ENCODE measurements around the gene POLR3K.
"Not testable (repeated sequence)": the region's sequence is repeated elsewhere in the genome, so short reads cannot be mapped to it uniquely, and the experiment has no call there.

POLR3K gene

GRCh38 chr16:37511-37910 lies 15.9 kb downstream of the POLR3K start:
- Mint-ChIP-seq H3K4me3 (no peak overlapping the region), H3K4me1 (peaks cover 47% of the 10 kb centered on the region), H3K9me3 (no peaks in the 10 kb centered on the region), H3K27me3 (no peaks in the 10 kb centered on the region), H3K27ac (no peak overlapping the region), H3K36me3 (peaks cover 13% of the 10 kb centered on the region)
- no peak for DNase-seq
- CTCF ChIA-PET = interaction anchor here (0.7 kb wide), 1 partner anchor 29 kb away, joined by 3 read pairs; no protein-coding TSS in a partner anchor

DNA sequence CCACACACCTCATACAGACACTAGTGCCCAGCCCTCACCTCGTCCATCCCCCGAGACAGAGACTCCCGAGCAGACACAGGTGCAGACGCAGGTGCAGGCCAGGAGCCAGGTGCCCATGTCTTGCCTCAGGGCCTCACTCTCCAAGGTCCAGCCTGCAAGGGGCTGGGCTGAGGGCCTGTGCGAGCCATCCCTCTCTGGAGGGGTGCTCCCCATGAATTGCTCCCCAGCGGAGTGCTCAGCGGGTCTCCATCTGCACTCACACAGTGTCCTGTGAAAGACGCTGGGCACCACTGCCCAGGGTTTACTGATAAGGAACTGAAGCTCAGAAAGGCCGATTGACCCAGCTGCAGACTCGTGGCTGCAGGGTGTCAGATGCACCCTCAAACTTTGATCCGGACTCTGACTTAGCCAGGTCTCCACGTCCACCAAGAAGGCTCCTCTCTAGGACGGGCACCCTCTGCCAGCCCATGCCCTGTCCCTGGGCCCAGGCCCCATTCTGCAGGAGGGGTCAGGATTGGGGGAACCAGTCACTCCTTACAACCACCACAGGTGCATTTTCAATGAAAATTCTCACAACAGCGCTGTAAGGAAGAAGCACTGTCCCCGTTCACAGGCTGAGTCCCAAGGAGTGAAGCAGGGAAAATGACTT lies 16.9 kb downstream of the POLR3K start:
- CTCF ChIA-PET = no interaction called here

DNA sequence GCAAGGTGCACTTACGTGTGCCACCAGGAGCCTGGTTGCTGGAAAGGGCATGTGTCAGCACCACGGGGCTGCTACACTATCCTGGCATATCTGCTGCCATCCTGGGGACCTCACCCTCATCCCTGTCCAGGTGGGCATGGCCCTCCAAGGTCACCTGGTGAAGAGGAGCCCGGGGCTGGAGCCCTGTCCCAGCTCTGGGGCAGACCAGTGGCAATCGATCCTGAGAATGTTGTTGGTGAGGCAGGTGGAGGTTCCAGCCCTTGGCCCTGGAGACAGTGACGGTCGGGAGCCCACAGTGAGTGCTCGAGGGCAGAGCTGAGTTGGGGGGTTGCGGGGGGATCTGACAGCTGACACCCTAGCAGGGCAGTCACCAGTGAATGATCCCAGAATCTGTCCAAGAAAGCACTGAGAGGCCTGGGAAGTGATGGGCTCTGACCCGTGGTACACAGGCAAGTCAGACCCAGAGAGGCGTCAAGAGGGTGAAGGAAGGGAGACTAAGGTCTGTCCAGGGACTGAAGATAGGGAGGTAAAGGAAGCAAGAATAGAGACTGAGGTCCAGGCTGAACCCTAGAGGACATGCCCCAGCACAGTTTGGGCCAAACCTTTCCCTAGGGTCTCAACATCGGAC lies 17.6 kb downstream of the POLR3K start:
- CTCF ChIA-PET = no interaction called here
- Mint-ChIP-seq H3K36me3 (peaks cover 7% of the 10 kb centered on the region), H3K27ac (peak overlapping the region; percentile 2), H3K9me3 (no peaks in the 10 kb centered on the region), H3K4me3 (no peak overlapping the region), H3K27me3 (no peaks in the 10 kb centered on the region), H3K4me1 (peaks cover 33% of the 10 kb centered on the region)
- DNase-seq = no peak

More for the DNA sequence above, 16.9 kb downstream of the POLR3K start:
- H3K27me3 Mint-ChIP-seq = no peaks in the 10 kb centered on the region
- no peak overlapping the region for H3K27ac Mint-ChIP-seq
- no peak overlapping the region for H3K4me3 Mint-ChIP-seq
- H3K9me3 Mint-ChIP-seq = no peaks in the 10 kb centered on the region
- peaks cover 38% of the 10 kb centered on the region for H3K4me1 Mint-ChIP-seq
- peaks cover 7% of the 10 kb centered on the region for H3K36me3 Mint-ChIP-seq
- DNase-seq = no peak

DNA sequence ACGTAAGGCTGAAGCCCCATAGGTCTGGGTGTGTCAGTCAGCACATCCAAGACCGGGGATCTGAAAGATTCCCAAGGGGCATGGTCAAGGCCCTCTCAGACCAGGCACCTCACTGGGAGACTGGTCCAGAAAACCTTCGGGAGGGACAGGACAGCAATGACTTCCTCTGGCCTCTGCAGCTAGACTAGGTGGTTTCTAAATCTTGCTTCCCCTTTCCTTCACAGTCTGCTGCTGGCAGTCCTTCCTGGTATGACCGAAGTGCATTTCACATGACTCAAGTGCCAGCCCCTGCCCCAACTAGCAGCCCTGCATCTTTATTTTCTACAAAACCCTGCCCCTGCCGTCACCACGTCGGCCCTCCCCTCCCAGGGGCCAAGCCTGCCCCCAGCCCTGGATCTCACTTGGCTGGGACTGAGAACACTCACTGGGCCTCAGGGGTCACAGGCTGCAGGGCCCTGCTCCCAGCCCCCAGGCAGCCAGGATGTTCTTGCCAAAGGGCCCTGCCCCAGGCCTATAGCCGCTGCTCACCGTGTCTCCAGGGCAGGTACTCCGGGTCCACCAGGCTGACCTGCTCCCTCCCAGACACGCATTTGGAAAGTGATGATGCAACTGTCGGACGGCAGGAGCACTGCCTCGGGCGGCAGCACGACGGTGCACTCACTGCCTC lies 18.3 kb downstream of the POLR3K start:
- no peak for DNase-seq
- Mint-ChIP-seq H3K27ac (peak overlapping the region; percentile 8), H3K4me3 (no peak overlapping the region), H3K36me3 (peaks cover 7% of the 10 kb centered on the region), H3K9me3 (no peaks in the 10 kb centered on the region), H3K27me3 (no peaks in the 10 kb centered on the region), H3K4me1 (peaks cover 33% of the 10 kb centered on the region)
- CTCF ChIA-PET = no interaction called here

DNA sequence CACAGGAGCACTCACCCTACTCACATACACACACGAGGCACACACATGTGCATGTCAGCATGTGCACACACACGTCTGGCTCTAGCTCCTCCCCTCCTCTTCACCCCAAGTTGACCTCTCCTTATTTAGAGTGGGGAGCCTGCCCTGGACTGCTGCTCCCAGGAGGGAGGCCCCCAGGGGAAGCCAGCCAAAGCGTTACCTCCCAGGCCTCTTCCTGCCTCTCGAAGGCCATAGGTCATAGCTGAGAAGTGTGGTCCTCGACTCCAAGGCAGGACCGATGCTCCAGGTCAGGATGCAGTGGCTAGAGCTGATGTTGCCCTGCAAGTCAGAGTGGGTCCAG lies 18.8 kb downstream of the POLR3K start:
- Mint-ChIP-seq H3K4me3 (no peak overlapping the region), H3K27ac (peak overlapping the region; percentile 8), H3K4me1 (peaks cover 29% of the 10 kb centered on the region), H3K36me3 (peaks cover 7% of the 10 kb centered on the region), H3K9me3 (no peaks in the 10 kb centered on the region), H3K27me3 (no peaks in the 10 kb centered on the region)
- no peak for DNase-seq
- CTCF ChIA-PET = no interaction called here

DNA sequence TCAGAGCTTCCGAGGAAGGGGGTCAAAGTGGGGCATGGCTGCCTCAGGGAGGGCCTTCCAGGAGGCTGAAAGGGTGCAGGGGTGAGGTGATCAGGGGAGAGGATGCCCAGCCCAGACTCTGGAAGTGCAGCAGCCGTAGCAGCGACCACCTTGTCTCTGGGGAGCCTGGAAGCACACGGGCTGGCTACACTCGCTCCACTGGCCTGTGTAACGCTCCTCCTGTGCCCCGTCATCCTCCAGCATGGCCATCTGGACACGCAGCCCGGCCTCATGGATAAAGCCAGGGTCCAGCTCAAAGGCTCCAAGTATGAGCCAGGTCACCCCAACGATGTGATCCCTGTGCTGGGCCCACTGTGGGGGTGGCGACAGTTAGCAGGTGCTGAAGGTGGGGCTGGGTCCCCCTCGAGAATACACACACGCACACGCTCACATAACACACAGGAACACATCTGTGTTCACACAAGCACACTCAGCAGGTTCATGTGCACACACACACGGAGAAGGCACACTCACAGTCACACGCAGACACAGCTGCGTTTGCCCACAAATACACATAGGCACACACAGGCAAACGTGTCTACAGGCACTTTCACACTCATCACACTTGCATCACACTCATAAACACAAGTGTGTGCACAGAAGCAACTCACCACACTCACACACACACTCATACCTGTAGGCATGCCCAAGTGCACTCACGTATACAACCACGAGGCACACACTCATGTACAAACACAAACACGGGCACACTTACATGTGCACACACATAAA lies 19.3 kb downstream of the POLR3K start:
- no peaks in the 10 kb centered on the region for H3K27me3 Mint-ChIP-seq
- H3K27ac Mint-ChIP-seq = no peak overlapping the region
- CTCF ChIA-PET = interaction anchor here (0.6 kb wide), 1 partner anchor 60 kb away, joined by 3 read pairs; no protein-coding TSS in a partner anchor
- no peak for DNase-seq
- no peaks in the 10 kb centered on the region for H3K9me3 Mint-ChIP-seq
- peaks cover 23% of the 10 kb centered on the region for H3K4me1 Mint-ChIP-seq
- peaks cover 5% of the 10 kb centered on the region for H3K36me3 Mint-ChIP-seq
- no peak overlapping the region for H3K4me3 Mint-ChIP-seq

DNA sequence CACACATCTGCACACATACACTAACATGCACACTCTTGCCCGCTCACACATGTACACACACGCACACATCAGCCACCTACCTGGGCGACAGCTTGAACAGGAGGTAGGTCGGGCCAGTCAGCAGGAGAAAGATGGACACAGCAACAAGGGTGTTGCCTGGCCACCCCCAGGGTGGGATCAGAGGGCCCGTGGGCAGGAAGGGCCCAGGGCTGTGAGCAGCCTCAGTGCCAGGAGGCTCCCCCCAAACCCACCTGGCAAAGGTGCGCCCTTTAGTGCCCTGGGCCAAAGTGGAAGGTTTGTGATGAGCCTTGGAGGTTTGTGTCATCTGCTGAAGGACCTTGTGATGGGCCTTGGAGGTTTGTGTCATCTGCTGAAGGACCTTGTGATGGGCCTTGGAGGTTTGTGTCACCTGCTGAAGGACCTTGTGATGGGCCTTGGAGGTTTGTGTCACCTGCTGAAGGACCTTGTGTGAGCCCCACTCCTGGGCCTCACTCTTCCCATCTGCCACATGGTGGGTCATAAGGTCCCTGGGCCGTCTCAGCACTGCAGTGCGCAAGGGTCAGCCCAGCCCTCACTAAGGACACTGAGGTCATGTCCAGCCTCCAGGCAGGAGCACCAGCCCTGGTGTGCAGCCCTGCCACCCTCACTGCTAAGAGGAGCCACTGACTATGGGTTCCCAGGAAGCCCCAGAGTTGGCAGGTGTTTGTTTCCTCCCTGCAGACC lies 20.1 kb downstream of the POLR3K start:
- H3K4me3 Mint-ChIP-seq, H3K9me3 Mint-ChIP-seq, H3K36me3 Mint-ChIP-seq, DNase-seq, H3K27ac Mint-ChIP-seq, H3K27me3 Mint-ChIP-seq, CTCF ChIA-PET: not testable (repeated sequence)
- H3K4me1 Mint-ChIP-seq = peaks cover 15% of the 10 kb centered on the region

GRCh38 chr16:30627-31026 lies 22.8 kb downstream of the POLR3K start:
- H3K4me3 Mint-ChIP-seq, H3K27me3 Mint-ChIP-seq, DNase-seq, H3K9me3 Mint-ChIP-seq, H3K27ac Mint-ChIP-seq, H3K36me3 Mint-ChIP-seq, H3K4me1 Mint-ChIP-seq, CTCF ChIA-PET: not testable (repeated sequence)

DNA sequence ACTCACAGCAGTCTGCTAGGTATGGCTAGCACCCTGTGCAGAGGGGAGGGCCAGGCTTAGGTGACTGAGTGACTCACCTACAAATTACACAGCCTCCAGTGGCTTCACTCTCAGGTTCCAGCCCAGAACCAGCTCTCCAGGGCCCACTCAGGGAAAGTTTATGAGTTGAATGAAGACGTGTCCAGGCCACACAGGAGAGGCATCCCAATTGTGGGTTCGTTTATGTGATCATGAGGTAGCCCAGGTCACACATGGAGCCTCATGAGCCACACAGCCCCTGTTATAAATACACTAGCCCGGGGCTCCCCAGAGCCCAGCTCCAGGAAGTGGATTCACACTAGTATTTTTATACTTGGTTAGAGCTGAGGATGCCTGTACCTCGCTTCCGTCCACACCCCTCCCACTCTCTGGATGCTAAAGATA lies 27.5 kb downstream of the POLR3K start:
- DNase-seq, CTCF ChIA-PET, H3K4me1 Mint-ChIP-seq, H3K27ac Mint-ChIP-seq, H3K4me3 Mint-ChIP-seq, H3K27me3 Mint-ChIP-seq, H3K9me3 Mint-ChIP-seq, H3K36me3 Mint-ChIP-seq: not testable (repeated sequence)

GRCh38 chr16:24151-24550 lies 29.3 kb downstream of the POLR3K start:
- H3K4me3 Mint-ChIP-seq, H3K27me3 Mint-ChIP-seq, H3K36me3 Mint-ChIP-seq, H3K4me1 Mint-ChIP-seq, H3K9me3 Mint-ChIP-seq, H3K27ac Mint-ChIP-seq, CTCF ChIA-PET, DNase-seq: not testable (repeated sequence)

GRCh38 chr16:20886-21285 lies 32.5 kb downstream of the POLR3K start:
- DNase-seq, H3K4me3 Mint-ChIP-seq, H3K27me3 Mint-ChIP-seq, H3K9me3 Mint-ChIP-seq, CTCF ChIA-PET, H3K4me1 Mint-ChIP-seq, H3K27ac Mint-ChIP-seq, H3K36me3 Mint-ChIP-seq: not testable (repeated sequence)

GRCh38 chr16:17062-17765 lies 36.2 kb downstream of the POLR3K start:
- H3K36me3 Mint-ChIP-seq, CTCF ChIA-PET, H3K27ac Mint-ChIP-seq, H3K27me3 Mint-ChIP-seq, H3K4me1 Mint-ChIP-seq, DNase-seq, H3K4me3 Mint-ChIP-seq, H3K9me3 Mint-ChIP-seq: not testable (repeated sequence)

GRCh38 chr16:10772-11171 lies 42.6 kb downstream of the POLR3K start:
- H3K27me3 Mint-ChIP-seq, H3K9me3 Mint-ChIP-seq, CTCF ChIA-PET, H3K36me3 Mint-ChIP-seq, H3K4me1 Mint-ChIP-seq: not testable (repeated sequence)
- peak overlapping the region; percentile 68 for H3K27ac Mint-ChIP-seq
- H3K4me3 Mint-ChIP-seq = peak overlapping the region; percentile 37
- DNase-seq = peak; percentile 97

Measured in activated naive CD4-positive, alpha-beta T cell treated with anti-CD3 and anti-CD28 coated beads, Interleukin-2, amount 10 ng/mL, durations not matched to agents 7 days and 5 days (primary cell).